ENCODE measurements around the gene C11orf86. TPM values are rescaled to one million over a fixed set of nuclear protein-coding genes. Genes with fewer than 3 reads are reported as not detected.

The C11orf86 gene, protein sequence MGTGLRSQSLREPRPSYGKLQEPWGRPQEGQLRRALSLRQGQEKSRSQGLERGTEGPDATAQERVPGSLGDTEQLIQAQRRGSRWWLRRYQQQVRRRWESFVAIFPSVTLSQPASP
- total RNA-seq: not detected in 2 replicates

- H3K4me1 Mint-ChIP-seq (ENCODE audit: low read depth): peaks cover 12% of the 10 kb centered on the region
- DNase-seq (ENCODE audit: low spot score): no peak
- intact Hi-C loops (cut with micrococcal nuclease): no loop called here
- H3K9me3 Mint-ChIP-seq: no peaks in the 10 kb centered on the region
- no peaks in the 10 kb centered on the region for H3K36me3 Mint-ChIP-seq (ENCODE audit: low read depth)
- H3K27ac Mint-ChIP-seq: no peak within 1 kb of the TSS
- peaks cover 1% of the 10 kb centered on the region for H3K27me3 Mint-ChIP-seq (ENCODE audit: insufficient read depth)
- H3K4me3 Mint-ChIP-seq: no peak within 1 kb of the TSS
Observed at GRCh38 chr11:66974724-66975404, at the start of gene C11orf86. TSS of gene C11orf86 (plus strand) at chr11:66975304. CDS start at chr11:66975363, 59 bp downstream.

DNA sequence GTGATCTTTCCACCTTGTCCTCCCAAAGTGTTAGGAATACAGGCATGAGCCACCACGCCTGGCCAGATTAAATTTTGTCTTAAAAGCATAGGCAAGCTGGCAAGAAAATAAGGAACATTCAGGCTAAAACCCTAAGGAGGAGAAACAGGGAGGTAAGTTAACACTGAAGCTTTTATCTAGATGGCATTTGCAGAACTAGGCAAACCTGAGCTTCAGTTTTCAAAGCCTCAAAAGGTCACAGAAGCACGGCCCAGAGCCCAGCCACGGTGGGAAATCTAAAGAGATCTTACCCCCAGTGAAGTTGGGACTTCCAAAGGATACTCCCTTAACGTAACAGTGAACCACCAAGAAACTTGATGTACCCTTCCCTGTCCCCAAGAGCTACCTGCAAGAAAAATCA is 45.4 kb upstream of the C11orf86 start:
- H3K9me3 Mint-ChIP-seq: no peaks in the 10 kb centered on the region
- H3K27me3 Mint-ChIP-seq (ENCODE audit: insufficient read depth): peaks cover 5% of the 10 kb centered on the region
- no peak overlapping the region for H3K27ac Mint-ChIP-seq
- no peaks in the 10 kb centered on the region for H3K4me1 Mint-ChIP-seq (ENCODE audit: low read depth)
- H3K4me3 Mint-ChIP-seq: no peak overlapping the region
- no peak for DNase-seq (ENCODE audit: low spot score)
- no peaks in the 10 kb centered on the region for H3K36me3 Mint-ChIP-seq (ENCODE audit: low read depth)
- intact Hi-C loops (cut with micrococcal nuclease): no loop called here

DNA sequence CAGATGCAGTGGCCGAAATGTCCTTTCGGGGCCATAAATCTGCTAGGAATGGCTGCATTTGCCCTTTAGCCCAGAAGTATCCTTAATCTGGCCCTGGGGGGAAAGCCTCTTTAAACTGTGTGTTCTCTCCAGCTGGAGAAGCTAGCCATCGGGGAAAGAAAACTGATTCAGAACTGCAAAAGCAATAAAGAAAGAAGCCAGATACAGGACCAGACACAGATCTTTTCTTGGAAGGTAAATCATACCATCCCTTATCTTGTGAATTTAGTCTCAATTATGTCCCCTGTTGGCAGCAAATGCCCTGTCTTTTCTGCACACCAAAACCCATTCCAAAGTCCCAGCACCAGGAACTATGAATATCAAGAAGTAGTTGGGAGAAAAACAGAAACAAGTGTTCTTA is 42.6 kb upstream of the C11orf86 start:
- no peaks in the 10 kb centered on the region for H3K9me3 Mint-ChIP-seq
- no peaks in the 10 kb centered on the region for H3K36me3 Mint-ChIP-seq (ENCODE audit: low read depth)
- intact Hi-C loops (cut with micrococcal nuclease): no loop called here
- peaks cover 5% of the 10 kb centered on the region for H3K27me3 Mint-ChIP-seq (ENCODE audit: insufficient read depth)
- no peak overlapping the region for H3K27ac Mint-ChIP-seq
- H3K4me1 Mint-ChIP-seq (ENCODE audit: low read depth): no peaks in the 10 kb centered on the region
- H3K4me3 Mint-ChIP-seq: no peak overlapping the region
- no peak for DNase-seq (ENCODE audit: low spot score)

- H3K4me1 Mint-ChIP-seq (ENCODE audit: low read depth): no peaks in the 10 kb centered on the region
- intact Hi-C loops (cut with micrococcal nuclease): no loop called here
- H3K27ac Mint-ChIP-seq: no peak overlapping the region
- peaks cover 5% of the 10 kb centered on the region for H3K27me3 Mint-ChIP-seq (ENCODE audit: insufficient read depth)
- H3K4me3 Mint-ChIP-seq: no peak overlapping the region
- no peak for DNase-seq (ENCODE audit: low spot score)
- H3K9me3 Mint-ChIP-seq: no peaks in the 10 kb centered on the region
- no peaks in the 10 kb centered on the region for H3K36me3 Mint-ChIP-seq (ENCODE audit: low read depth)
Observed at GRCh38 chr11:66933531-66933930, 41.6 kb upstream of the C11orf86 start.

GRCh38 chr11:66934950-66935779 is 39.9 kb upstream of the C11orf86 start:
- Mint-ChIP-seq H3K4me1 (ENCODE audit: low read depth) (no peaks in the 10 kb centered on the region), H3K27ac (no peak overlapping the region), H3K4me3 (no peak overlapping the region), H3K9me3 (no peaks in the 10 kb centered on the region), H3K36me3 (ENCODE audit: low read depth) (no peaks in the 10 kb centered on the region), H3K27me3 (ENCODE audit: insufficient read depth) (peaks cover 6% of the 10 kb centered on the region)
- DNase-seq (ENCODE audit: low spot score): no peak
- intact Hi-C loops (cut with micrococcal nuclease): no loop called here

DNA sequence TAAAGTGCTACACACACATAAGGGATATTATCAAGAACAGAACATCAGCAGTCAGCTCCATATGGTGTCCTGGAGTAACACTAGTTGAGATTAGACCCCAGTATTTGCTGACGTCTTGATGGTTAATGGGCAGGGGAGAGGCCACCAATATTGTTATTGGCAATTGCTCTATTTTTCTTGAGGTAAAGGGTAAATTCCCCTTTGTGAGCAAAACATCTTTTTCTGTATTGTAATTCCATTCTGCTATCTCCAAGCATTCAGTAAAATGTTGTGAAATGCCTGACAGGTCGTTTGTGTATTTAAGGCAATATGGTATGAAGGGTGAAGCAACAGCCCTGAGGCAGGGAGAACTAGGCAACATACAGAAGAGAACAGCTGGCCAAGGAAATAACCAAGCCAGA is 38.8 kb upstream of the C11orf86 start:
- H3K9me3 Mint-ChIP-seq: no peaks in the 10 kb centered on the region
- intact Hi-C loops (cut with micrococcal nuclease): no loop called here
- DNase-seq (ENCODE audit: low spot score): no peak

DNA sequence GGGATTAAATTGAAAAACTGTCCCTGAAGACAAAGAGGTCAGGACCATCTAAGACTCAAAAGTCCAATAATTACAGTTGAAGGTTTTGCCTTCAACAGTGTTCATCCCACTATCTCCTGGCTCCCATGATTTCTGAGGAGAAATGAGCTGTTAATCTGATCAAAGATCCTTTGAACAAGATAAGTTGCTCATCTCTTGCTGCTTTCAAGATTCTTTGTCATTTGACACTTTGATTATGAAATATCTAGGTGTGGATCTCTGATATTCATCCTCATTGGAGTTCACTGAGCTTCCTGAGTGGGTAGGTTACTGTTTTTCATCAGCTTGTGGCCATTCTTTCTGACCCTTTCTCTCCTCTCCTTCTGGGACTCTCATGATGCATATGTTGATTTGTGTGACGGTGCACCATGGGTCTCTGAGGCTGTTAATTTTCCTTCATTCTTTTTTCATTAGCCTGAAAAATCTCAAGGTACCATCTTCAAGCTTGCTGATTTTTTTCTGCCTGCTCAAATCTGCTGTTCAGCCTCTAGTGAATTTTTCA is 37.8 kb upstream of the C11orf86 start:
- Mint-ChIP-seq H3K36me3 (ENCODE audit: low read depth) (no peaks in the 10 kb centered on the region), H3K27me3 (ENCODE audit: insufficient read depth) (peaks cover 6% of the 10 kb centered on the region), H3K4me3 (no peak overlapping the region), H3K27ac (no peak overlapping the region), H3K9me3 (no peaks in the 10 kb centered on the region), H3K4me1 (ENCODE audit: low read depth) (no peaks in the 10 kb centered on the region)
- no peak for DNase-seq (ENCODE audit: low spot score)
- intact Hi-C loops (cut with micrococcal nuclease): no loop called here

More for the DNA sequence above, 38.8 kb upstream of the C11orf86 start:
- Mint-ChIP-seq H3K27me3 (ENCODE audit: insufficient read depth) (peaks cover 6% of the 10 kb centered on the region), H3K4me1 (ENCODE audit: low read depth) (no peaks in the 10 kb centered on the region), H3K36me3 (ENCODE audit: low read depth) (no peaks in the 10 kb centered on the region), H3K27ac (no peak overlapping the region), H3K4me3 (no peak overlapping the region)

DNA sequence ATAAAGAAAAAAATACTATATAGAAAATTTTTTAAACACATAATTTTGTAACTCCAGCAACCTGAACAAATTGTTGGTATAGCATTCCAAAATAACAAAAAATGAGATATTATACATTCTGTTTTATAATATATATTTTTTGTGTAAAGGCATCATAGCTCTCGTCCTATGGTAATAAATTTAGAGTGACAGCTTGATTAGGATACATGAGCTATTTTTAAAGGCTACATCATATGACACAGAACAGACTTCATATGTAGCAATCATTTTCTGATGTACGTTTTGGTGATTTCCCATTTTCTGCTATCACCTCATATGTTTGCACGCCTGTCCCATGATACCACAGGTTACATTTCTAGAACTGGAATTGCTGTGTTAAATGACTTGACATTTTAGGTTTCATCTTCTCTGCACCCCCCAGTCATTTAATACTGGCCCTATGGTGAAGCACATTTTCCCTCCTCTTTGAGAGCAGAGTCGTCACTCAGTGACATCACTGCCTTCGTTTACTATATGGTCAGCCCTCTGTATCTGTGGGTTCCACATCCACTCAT is 36.4 kb upstream of the C11orf86 start:
- Mint-ChIP-seq H3K27ac (no peak overlapping the region), H3K4me1 (ENCODE audit: low read depth) (no peaks in the 10 kb centered on the region), H3K27me3 (ENCODE audit: insufficient read depth) (peaks cover 6% of the 10 kb centered on the region), H3K36me3 (ENCODE audit: low read depth) (no peaks in the 10 kb centered on the region), H3K9me3 (no peaks in the 10 kb centered on the region), H3K4me3 (no peak overlapping the region)
- no peak for DNase-seq (ENCODE audit: low spot score)
- intact Hi-C loops (cut with micrococcal nuclease): no loop called here

GRCh38 chr11:66950112-66950535 is 25.0 kb upstream of the C11orf86 start:
- Mint-ChIP-seq H3K9me3 (no peaks in the 10 kb centered on the region), H3K27ac (no peak overlapping the region), H3K4me3 (no peak overlapping the region), H3K4me1 (ENCODE audit: low read depth) (peaks cover 2% of the 10 kb centered on the region), H3K27me3 (ENCODE audit: insufficient read depth) (no peaks in the 10 kb centered on the region), H3K36me3 (ENCODE audit: low read depth) (no peaks in the 10 kb centered on the region)
- intact Hi-C loops (cut with micrococcal nuclease): no loop called here
- no peak for DNase-seq (ENCODE audit: low spot score)

- H3K9me3 Mint-ChIP-seq: no peaks in the 10 kb centered on the region
- H3K4me1 Mint-ChIP-seq (ENCODE audit: low read depth): peaks cover 4% of the 10 kb centered on the region
- no peak for DNase-seq (ENCODE audit: low spot score)
- intact Hi-C loops (cut with micrococcal nuclease): no loop called here
- H3K36me3 Mint-ChIP-seq (ENCODE audit: low read depth): no peaks in the 10 kb centered on the region
- H3K27ac Mint-ChIP-seq: no peak overlapping the region
- H3K4me3 Mint-ChIP-seq: no peak overlapping the region
- H3K27me3 Mint-ChIP-seq (ENCODE audit: insufficient read depth): peaks cover 3% of the 10 kb centered on the region
Observed at GRCh38 chr11:66951135-66951534, 24.0 kb upstream of the C11orf86 start.

DNA sequence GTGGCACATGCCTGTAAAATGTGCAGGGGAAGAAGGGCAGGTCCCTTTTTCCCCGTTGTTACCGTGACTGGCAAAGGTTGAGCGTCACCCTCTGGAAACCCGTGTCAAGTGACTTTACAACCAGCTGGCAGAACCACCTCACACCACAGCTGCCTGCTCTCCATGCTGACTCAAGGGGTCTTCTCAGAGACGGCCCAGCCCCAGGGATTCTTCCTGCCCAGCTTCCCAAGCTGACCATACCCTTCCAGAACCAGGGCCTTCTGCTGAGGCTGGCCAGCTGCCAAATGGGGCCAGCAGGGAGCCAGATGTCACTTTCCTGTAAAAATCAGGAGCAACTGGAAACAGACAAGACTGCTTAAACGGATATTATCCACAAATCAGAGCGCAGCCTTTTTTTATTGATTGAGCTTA is 23.2 kb upstream of the C11orf86 start:
- intact Hi-C loops (cut with micrococcal nuclease): no loop called here
- peaks cover 4% of the 10 kb centered on the region for H3K27me3 Mint-ChIP-seq (ENCODE audit: insufficient read depth)
- H3K36me3 Mint-ChIP-seq (ENCODE audit: low read depth): no peaks in the 10 kb centered on the region
- H3K27ac Mint-ChIP-seq: no peak overlapping the region
- no peaks in the 10 kb centered on the region for H3K9me3 Mint-ChIP-seq
- no peak for DNase-seq (ENCODE audit: low spot score)
- H3K4me3 Mint-ChIP-seq: no peak overlapping the region
- peaks cover 10% of the 10 kb centered on the region for H3K4me1 Mint-ChIP-seq (ENCODE audit: low read depth)

DNA sequence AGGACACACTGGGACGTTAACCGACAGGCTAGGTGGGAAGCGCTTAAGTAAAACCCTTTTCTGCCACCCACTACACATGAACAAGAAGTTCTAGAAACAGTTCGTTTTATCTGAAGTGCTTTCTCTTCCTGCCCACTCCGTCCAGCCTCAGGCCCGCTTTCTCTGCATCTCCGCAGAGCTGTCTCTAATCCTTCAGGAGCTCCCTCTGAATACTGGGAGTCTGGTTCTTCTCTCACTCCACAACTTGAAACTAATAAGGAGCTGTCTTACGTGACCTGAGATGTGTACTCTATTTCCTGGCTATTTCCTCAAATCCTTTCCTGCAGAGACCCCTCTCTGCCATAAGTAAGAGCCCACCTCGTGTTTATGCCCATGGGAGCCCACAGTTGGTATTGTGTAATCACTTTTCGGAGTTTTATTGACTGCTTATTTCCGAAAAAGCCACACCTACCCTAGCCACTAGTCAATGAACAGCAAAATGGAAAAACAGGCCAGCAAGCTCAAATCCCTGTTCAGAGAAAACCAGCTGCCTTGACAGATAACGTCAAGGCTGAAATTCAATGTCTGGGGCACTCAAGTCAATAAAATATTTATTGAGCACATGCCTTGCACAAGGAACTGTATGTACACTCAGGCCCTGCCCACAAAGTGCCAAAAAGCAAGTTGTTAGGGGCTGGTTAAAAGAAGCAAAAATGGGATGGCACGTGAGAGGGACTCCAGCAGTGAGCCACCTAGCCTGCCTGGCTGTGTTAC is 21.8 kb upstream of the C11orf86 start:
- no peak overlapping the region for H3K4me3 Mint-ChIP-seq
- no peak for DNase-seq (ENCODE audit: low spot score)
- no peak overlapping the region for H3K27ac Mint-ChIP-seq
- no peaks in the 10 kb centered on the region for H3K36me3 Mint-ChIP-seq (ENCODE audit: low read depth)
- peaks cover 4% of the 10 kb centered on the region for H3K27me3 Mint-ChIP-seq (ENCODE audit: insufficient read depth)
- no peaks in the 10 kb centered on the region for H3K9me3 Mint-ChIP-seq
- intact Hi-C loops (cut with micrococcal nuclease): no loop called here
- peaks cover 18% of the 10 kb centered on the region for H3K4me1 Mint-ChIP-seq (ENCODE audit: low read depth)

All from activated T-helper 1 cell treated with anti-CD3 and anti-CD28 coated beads, Interleukin-12 subunit alpha, Interleukin-12 subunit beta, Interleukin-2, Interleukin-4 antibody, amounts not matched to agents 30 ng/mL and 10 ng/mL and 1 ng/mL, durations not matched to agents 14 hours and 24 hours and 36 hours (primary cell).